GM21619 (cell line): ENCODE data around the gene SMIM32.
A peak's percentile ranks its signal among the peaks of the same experiment; 100 is the strongest.

Experiments used
- ATAC-seq: cut with Tn5 transposase; IDR thresholded peaks from one replicate; pipeline ENCODE4 v1.9.1; 2021; ENCODE audit not compliant: unreplicated experiment

Gene SMIM32

GRCh38 chr5:136190091-136190720 is 2.8 kb downstream of the SMIM32 start:
- no peak for ATAC-seq

GRCh38 chr5:136188859-136189258 is 4.1 kb downstream of the SMIM32 start:
- no peak for ATAC-seq

GRCh38 chr5:136186796-136187195 is 6.2 kb downstream of the SMIM32 start:
- ATAC-seq, result no peak

GRCh38 chr5:136185974-136186665 is 6.8 kb downstream of the SMIM32 start:
- no peak for ATAC-seq

GRCh38 chr5:136182618-136183017 is 10.3 kb downstream of the SMIM32 start:
- ATAC-seq, result no peak

- ATAC-seq, result peak; percentile 78
These were observed 18.8 kb downstream of the SMIM32 start for GRCh38 chr5:136174021-136174659.

- no peak for ATAC-seq
These were observed 23.7 kb downstream of the SMIM32 start for GRCh38 chr5:136169218-136169617.

- ATAC-seq, result peak; percentile 65
These were observed 26.1 kb downstream of the SMIM32 start for GRCh38 chr5:136166909-136167308.

GRCh38 chr5:136164226-136164625 is 28.7 kb downstream of the SMIM32 start:
- ATAC-seq, result no peak

- ATAC-seq, result no peak
These were observed 31.0 kb downstream of the SMIM32 start for GRCh38 chr5:136162008-136162407.

- no peak for ATAC-seq
These were observed 33.5 kb downstream of the SMIM32 start for GRCh38 chr5:136159457-136159856.

GRCh38 chr5:136157514-136157913 is 35.4 kb downstream of the SMIM32 start:
- ATAC-seq, result no peak

- ATAC-seq, result no peak
These were observed 37.2 kb downstream of the SMIM32 start for GRCh38 chr5:136155761-136156160.

GRCh38 chr5:136155078-136155477 is 37.9 kb downstream of the SMIM32 start:
- no peak for ATAC-seq

GRCh38 chr5:136153581-136154236 is 39.3 kb downstream of the SMIM32 start:
- no peak for ATAC-seq

GRCh38 chr5:136149891-136150290 is 43.1 kb downstream of the SMIM32 start:
- ATAC-seq, result no peak

- no peak for ATAC-seq
These were observed 45.3 kb downstream of the SMIM32 start for GRCh38 chr5:136147632-136148031.

GRCh38 chr5:136146201-136146600 is 46.8 kb downstream of the SMIM32 start:
- no peak for ATAC-seq

GRCh38 chr5:136145030-136145429 is 47.9 kb downstream of the SMIM32 start:
- ATAC-seq, result peak; percentile 60

GRCh38 chr5:136143763-136144162 is 49.2 kb downstream of the SMIM32 start:
- ATAC-seq, result no peak

GRCh38 chr5:136143312-136143711 is 49.6 kb downstream of the SMIM32 start:
- no peak for ATAC-seq

- peak; percentile 84 for ATAC-seq
These were observed 51.4 kb downstream of the SMIM32 start for GRCh38 chr5:136141561-136141960.
